HCT116 (cell line): Measurements from ENCODE around the gene SLC25A1. TPM values are rescaled to one million over a fixed set of nuclear protein-coding genes. Genes with fewer than 3 reads are reported as not detected.

Experiments
- ATAC-seq: fragments of 200-7000 bp; cut with Tn5 transposase; 2 replicates; pipeline ENCODE4 v1.9.1; 2020; ENCODE audit warnings: mild to moderate bottlenecking, moderate library complexity
- BruUV-seq: library from RNA; stranded (reverse); fragments of 400-500 nt; replicated peaks from 2 replicates; lab custom pipeline; 2021; lab: Mats Ljungman, UMichigan
- CTCF ChIA-PET: fragments of 300-600 bp; sonication (Branson Sonifier 250); formaldehyde crosslinking; loops from one replicate; lab custom pipeline; 2021; ENCODE audit warnings: antibody characterized with exemption; lab: Charles Lee
- POLR2A ChIA-PET: fragments of 300-600, 350-600 bp; sonication (Branson Sonifier 250); formaldehyde crosslinking; loops from one replicate; lab custom pipeline; 2021; ENCODE audit warnings: antibody characterized with exemption; lab: Charles Lee
- RAD21 ChIA-PET, 2 experiments: fragments of 300-600 bp; sonication (Branson Sonifier 250); formaldehyde crosslinking; loops; one replicate each; lab custom pipeline; 2023; ENCODE audit warnings: low total read pairs in 2 of 2; ENCODE audit not compliant: uncharacterized antibody in 2 of 2, unreplicated experiment in 2 of 2, low non-redundant PET in 1 of 2; lab: Charles Lee
- DNase-seq: peaks from one replicate; pipeline ENCODE4 v3.0.0-alpha.2; 2010; ENCODE audit warnings: low read depth, low spot score
- H2AFZ ChIP-seq: fragments of 200-600 bp; shearing (Covaris generic), sonication (generic); 2 replicates; pipeline ENCODE4 v1.6.1; 2017; ENCODE audit warnings: low read depth, mixed run types, mixed read lengths, antibody characterized with exemption, low read length; ENCODE audit not compliant: poor library complexity, severe bottlenecking
- H3K27ac ChIP-seq: 2 replicates; pipeline ENCODE4 v1.5.1; 2012; ENCODE audit warnings: low read depth, low read length
- H3K27me3 ChIP-seq: fragments of 200-600 bp; sonication (generic); 2 replicates; pipeline ENCODE4 v1.6.1; 2016; ENCODE audit warnings: mixed run types, low read length, mixed read lengths; ENCODE audit not compliant: insufficient read depth
- H3K36me3 ChIP-seq, 2 experiments: fragments of 200-500 bp in 1 of 2; fragments of 200-600 bp in 1 of 2; sonication (Bioruptor generic) in 1 of 2; sonication (generic) in 1 of 2; 2 replicates each; pipeline versions ENCODE4 v1.5.1 to v1.6.1; 2014 to 2016; ENCODE audit warnings: low read length in 2 of 2, inconsistent platforms in 1 of 2, mixed read lengths in 1 of 2, mixed run types in 1 of 2; ENCODE audit not compliant: insufficient read depth in 2 of 2, control insufficient read depth in 1 of 2
- H3K4me1 ChIP-seq, 2 experiments: fragments of 200-600 bp in 1 of 2; sonication (generic) in 1 of 2; 2 replicates each; pipeline versions ENCODE4 v1.5.1 to v1.6.1; 2012 to 2017; ENCODE audit warnings: low read length in 2 of 2, inconsistent platforms in 1 of 2, mild to moderate bottlenecking in 1 of 2, mixed read lengths in 1 of 2, mixed run types in 1 of 2, moderate library complexity in 1 of 2; ENCODE audit not compliant: insufficient read depth in 2 of 2, control insufficient read depth in 1 of 2
- H3K4me2 ChIP-seq: fragments of 200-600 bp; sonication (generic); 2 replicates; pipeline ENCODE4 v1.6.1; 2017; ENCODE audit warnings: mixed run types, low read length, mixed read lengths
- H3K4me3 ChIP-seq, 2 experiments: fragments of 200-600 bp in 1 of 2; sonication (generic) in 1 of 2; replicated peaks in 1 of 2; 2 replicates each; pipeline ENCODE4 v1.5.1; 2011 to 2016; ENCODE audit warnings: low read length in 2 of 2, control low read depth in 1 of 2, low read depth in 1 of 2, mild to moderate bottlenecking in 1 of 2, mixed read lengths in 1 of 2, mixed run types in 1 of 2
- H3K79me2 ChIP-seq: fragments of 200-600 bp; sonication (generic); 2 replicates; pipeline ENCODE4 v1.6.1; 2017; ENCODE audit warnings: mild to moderate bottlenecking, mixed run types, low read length, moderate library complexity, mixed read lengths; ENCODE audit not compliant: insufficient read depth
- H3K9ac ChIP-seq: fragments of 200-600 bp; sonication (generic); 2 replicates; pipeline ENCODE4 v1.6.1; 2016; ENCODE audit warnings: low read length, mixed read lengths
- H3K9me2 ChIP-seq: fragments of 200-600 bp; sonication (generic), shearing (Covaris generic); 2 replicates; pipeline ENCODE4 v1.6.1; 2017; ENCODE audit warnings: mixed run types, mild to moderate bottlenecking, moderate library complexity; ENCODE audit not compliant: insufficient read depth
- H3K9me3 ChIP-seq, 2 experiments: fragments of 200-500 bp in 1 of 2; fragments of 200-600 bp in 1 of 2; sonication (Bioruptor generic) in 1 of 2; sonication (generic) in 1 of 2; 2 replicates each; pipeline ENCODE4 v1.6.1; 2014 to 2017; ENCODE audit warnings: low read length in 2 of 2, mixed read lengths in 2 of 2, inconsistent platforms in 1 of 2, low read depth in 1 of 2, mild to moderate bottlenecking in 1 of 2, mixed run types in 1 of 2, moderate library complexity in 1 of 2; ENCODE audit not compliant: control insufficient read depth in 1 of 2, insufficient read depth in 1 of 2
- H4K20me1 ChIP-seq: fragments of 200-600 bp; sonication (generic), shearing (Covaris generic); 2 replicates; pipeline ENCODE4 v1.6.1; 2017; ENCODE audit warnings: mixed run types, mild to moderate bottlenecking, moderate library complexity; ENCODE audit not compliant: insufficient read depth
- CEBPB ChIP-seq: IDR thresholded peaks from 2 replicates; pipeline ENCODE4 v1.6.1; 2012; ENCODE audit warnings: low read depth
- EGR1 ChIP-seq: IDR thresholded peaks from 2 replicates; pipeline ENCODE4 v1.6.1; 2012; ENCODE audit warnings: low read depth
- ELF1 ChIP-seq: IDR thresholded peaks from 2 replicates; pipeline ENCODE4 v1.6.1; 2012; ENCODE audit warnings: low read depth, borderline replicate concordance
- EZH2 ChIP-seq: fragments of 200-600 bp; sonication (generic); IDR thresholded peaks from 2 replicates; pipeline ENCODE4 v1.6.1; 2017; ENCODE audit warnings: antibody characterized with exemption, mixed run types
- FOSL1 ChIP-seq: IDR thresholded peaks from 2 replicates; pipeline ENCODE4 v1.6.1; 2012; ENCODE audit warnings: low read depth
- JUND ChIP-seq: IDR thresholded peaks from 2 replicates; pipeline ENCODE4 v1.6.1; 2012
- POLR2AphosphoS5 ChIP-seq: IDR thresholded peaks from 2 replicates; pipeline ENCODE4 v1.6.1; 2011; ENCODE audit warnings: mild to moderate bottlenecking, low read depth, low read length, moderate library complexity
- SRF ChIP-seq: IDR thresholded peaks from 2 replicates; pipeline ENCODE4 v1.6.1; 2012; ENCODE audit warnings: low read depth
- TCF7L2 ChIP-seq: IDR thresholded peaks from 2 replicates; pipeline ENCODE4 v1.7.0; 2011; ENCODE audit warnings: borderline replicate concordance, inconsistent platforms; ENCODE audit not compliant: insufficient read depth, insufficient read length; ENCODE audit errors: extremely low read depth
- ZBTB33 ChIP-seq: IDR thresholded peaks from 2 replicates; pipeline ENCODE4 v1.6.1; 2011; ENCODE audit warnings: mild to moderate bottlenecking, low read length, moderate library complexity; ENCODE audit not compliant: insufficient replicate concordance; ENCODE audit errors: extremely low read depth
- intact Hi-C: fragments of 100-400 bp; cut with micrococcal nuclease; formaldehyde crosslinking; loops from 2 replicates; pipeline ENCODE4 v1.10.0; 2022
- total RNA-seq: library from RNA; stranded (reverse); gene quantifications from one replicate; pipeline ENCODE4 v1.2.1, GENCODE V29; 2021; ENCODE audit not compliant: unreplicated experiment
- TF ChIP-seq, protein P1 (sequence below): IDR thresholded peaks from 2 replicates; pipeline ENCODE4 v1.6.1; 2012

Gene SLC25A1
- total RNA-seq, 1 experiment from 2014 or later: 146 TPM

DNA sequence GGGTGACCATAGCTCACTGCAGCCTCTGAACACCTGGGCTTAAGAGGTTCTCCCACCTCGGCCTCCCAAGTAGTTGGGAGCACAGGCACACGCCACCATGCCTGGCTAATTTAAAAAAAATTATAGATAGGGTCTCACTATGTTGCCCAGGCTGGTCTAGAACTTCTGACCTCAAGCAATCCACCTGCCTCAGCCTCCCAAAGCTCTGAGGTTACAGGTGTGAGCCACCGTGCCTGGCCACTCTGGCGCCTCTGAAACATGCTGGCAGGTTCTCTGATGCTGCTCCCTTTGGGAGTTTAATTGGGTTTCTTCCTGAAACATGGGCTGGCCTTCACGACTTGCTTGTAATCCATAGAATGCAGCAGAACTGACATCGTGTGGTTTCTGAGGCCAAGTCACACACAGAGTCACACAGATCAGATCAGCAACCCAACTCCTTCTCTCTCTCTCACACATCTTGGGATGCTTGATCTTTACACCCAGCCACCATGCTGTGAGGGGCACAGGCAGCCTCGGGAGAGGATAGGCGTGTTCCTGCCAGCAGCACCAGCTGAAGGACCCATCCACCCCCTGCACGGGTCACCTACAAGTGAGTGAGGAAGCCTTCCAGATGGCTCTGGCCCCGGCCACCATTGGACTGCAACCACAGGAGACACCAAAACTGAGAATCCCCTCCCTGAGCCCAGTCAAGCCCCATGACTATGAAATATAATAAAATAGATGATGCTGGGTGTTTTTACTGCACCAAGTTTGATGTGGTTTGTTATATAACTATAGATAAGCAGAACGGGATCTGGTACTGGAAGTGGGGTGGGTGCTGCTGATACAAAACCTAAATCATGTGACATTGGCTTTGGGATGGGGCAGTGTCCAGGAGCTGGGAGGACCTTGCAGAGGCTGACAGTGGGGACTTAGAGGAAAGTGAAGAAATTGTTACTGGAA lies 25.3 kb downstream of the SLC25A1 start:
- H3K36me3 ChIP-seq: no peaks in the 10 kb centered on the region
- no peaks in the 10 kb centered on the region for H3K9me3 ChIP-seq
- DNase-seq (no peak), ATAC-seq (no peak)
- H4K20me1 ChIP-seq: no peaks in the 10 kb centered on the region
- H3K4me2 ChIP-seq: no peak overlapping the region
- H3K9me2 ChIP-seq: no peaks in the 10 kb centered on the region
- intact Hi-C loops: no loop called here
- RAD21 ChIA-PET: no interaction called here
- no peak overlapping the region for H3K9ac ChIP-seq
- H3K27me3 ChIP-seq: peaks cover 8% of the 10 kb centered on the region; the same call in 1 of the 2 replicates
- no peaks in the 10 kb centered on the region for H3K79me2 ChIP-seq
- CTCF ChIA-PET: interaction anchor here (0.7 to 2.2 kb wide), 2 partner anchors 8 to 62 kb away, joined by 3 to 7 read pairs; partner anchors contain the start of gene ESS2
- no TSS peak for BruUV-seq
- no peaks in the 10 kb centered on the region for H3K4me1 ChIP-seq
- no peak for TF ChIP-seq FOSL1
- no peak for TF ChIP-seq EGR1
- no peak for TF ChIP-seq ELF1
- no peak for TF ChIP-seq TCF7L2
- TF ChIP-seq SRF: no peak
- TF ChIP-seq CEBPB: no peak
- no peak for TF ChIP-seq JUND
- no peak for TF ChIP-seq EZH2
- TF ChIP-seq, protein P1, sequence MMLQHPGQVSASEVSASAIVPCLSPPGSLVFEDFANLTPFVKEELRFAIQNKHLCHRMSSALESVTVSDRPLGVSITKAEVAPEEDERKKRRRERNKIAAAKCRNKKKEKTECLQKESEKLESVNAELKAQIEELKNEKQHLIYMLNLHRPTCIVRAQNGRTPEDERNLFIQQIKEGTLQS: no peak
- no peak for TF ChIP-seq ZBTB33
- no peak for TF ChIP-seq POLR2AphosphoS5
- H2AFZ ChIP-seq: no peak overlapping the region
- POLR2A ChIA-PET: interaction anchor here (0.7 kb wide), 1 partner anchor 9 kb away, joined by 3 read pairs; the partner anchor contains the start of gene ESS2
- H3K27ac ChIP-seq: no peak overlapping the region
- H3K4me3 ChIP-seq: no peak overlapping the region
